Fibroblast of lung (primary cell): ENCODE results near the gene SDK1. TPM values are rescaled to one million over a fixed set of nuclear protein-coding genes. Genes with fewer than 3 reads are reported as not detected.

Experiments used
- DNase-seq, 2 donors: peaks; one replicate each; pipeline versions ENCODE4 v3.0.0 to v3.0.0-alpha.2; 2010; ENCODE audit warnings: low read depth in 2 of 2
- H2AFZ ChIP-seq: 2 replicates; pipeline ENCODE4 v1.5.1; 2012; ENCODE audit warnings: low read length, control low read depth, inconsistent platforms
- H3K27ac ChIP-seq: 2 replicates; pipeline ENCODE4 v1.5.1; 2011; ENCODE audit warnings: low read length, control low read depth; ENCODE audit not compliant: insufficient read depth
- H3K27me3 ChIP-seq: 2 replicates; pipeline ENCODE4 v1.5.1; 2011; ENCODE audit warnings: mild to moderate bottlenecking, low read length; ENCODE audit not compliant: control insufficient read depth, insufficient read depth
- H3K36me3 ChIP-seq: 2 replicates; pipeline ENCODE4 v1.5.1; 2011; ENCODE audit warnings: low read length; ENCODE audit not compliant: control insufficient read depth, insufficient read depth
- H3K4me1 ChIP-seq: 2 replicates; pipeline ENCODE4 v1.5.1; 2011; ENCODE audit warnings: low read length; ENCODE audit not compliant: control insufficient read depth, insufficient read depth; ENCODE audit errors: extremely low read depth
- H3K4me2 ChIP-seq: 2 replicates; pipeline ENCODE4 v1.5.1; 2011; ENCODE audit warnings: low read length, control low read depth; ENCODE audit not compliant: insufficient read depth; ENCODE audit errors: extremely low read depth
- H3K4me3 ChIP-seq, 4 experiments: fragments of 200-600 bp in 1 of 4; sonication (generic) in 1 of 4; replicated peaks in 1 of 4; 2 replicates each; pipeline ENCODE4 v1.5.1; 2011 to 2016; ENCODE audit warnings: low read length in 4 of 4, low read depth in 3 of 4, mild to moderate bottlenecking in 3 of 4, control low read depth in 2 of 4, inconsistent platforms in 1 of 4, mixed read lengths in 1 of 4; ENCODE audit not compliant: insufficient read depth in 1 of 4; ENCODE audit errors: control extremely low read depth in 1 of 4
- H3K79me2 ChIP-seq: 2 replicates; pipeline ENCODE4 v1.5.1; 2012; ENCODE audit warnings: mild to moderate bottlenecking, low read length, inconsistent platforms; ENCODE audit not compliant: control insufficient read depth, insufficient read depth
- H3K9ac ChIP-seq: 2 replicates; pipeline ENCODE4 v1.5.1; 2011; ENCODE audit warnings: mild to moderate bottlenecking, low read length, control low read depth; ENCODE audit not compliant: insufficient read depth
- H3K9me3 ChIP-seq: 2 replicates; pipeline ENCODE4 v1.5.1; 2012; ENCODE audit warnings: low read depth, low read length; ENCODE audit not compliant: control insufficient read depth, insufficient read depth
- H4K20me1 ChIP-seq: 2 replicates; pipeline ENCODE4 v1.5.1; 2011; ENCODE audit warnings: low read length; ENCODE audit not compliant: control insufficient read depth, insufficient read depth; ENCODE audit errors: extremely low read depth
- CTCF ChIP-seq, 2 donors: IDR thresholded peaks in 1 of 2; conservative IDR thresholded peaks in 1 of 2; 1 replicate in 1 of 2; 2 replicates in 1 of 2; pipeline ENCODE4 v1.5.1; 2011 to 2012; ENCODE audit warnings: low read length in 2 of 2, control low read depth in 1 of 2, inconsistent platforms in 1 of 2, low read depth in 1 of 2, mild to moderate bottlenecking in 1 of 2
- EZH2 ChIP-seq: IDR thresholded peaks from 2 replicates; pipeline ENCODE4 v1.5.1; 2012; ENCODE audit warnings: low read length, control low read depth, mild to moderate bottlenecking; ENCODE audit errors: missing control alignments
- polyA plus RNA-seq, 2 donors: library from polyadenylated mRNA; depleted of rRNA in 1 of 2; stranded (reverse) in 1 of 2; unstranded in 1 of 2; fragments of >200 nt; gene quantifications; 2 replicates each; pipeline ENCODE4 v1.2.1, GENCODE V29; 2011 to 2012; ENCODE audit warnings: missing spikeins in 1 of 2
- total RNA-seq: library from RNA; depleted of rRNA; stranded (reverse); fragments of >200 nt; gene quantifications from 2 replicates; pipeline ENCODE4 v1.2.1, GENCODE V29; 2014

The SDK1 gene
- total and polyA plus RNA-seq, 2 donors (not counting 1 experiment from before 2014, with no cell fraction given) = 1.0 to 8.6 TPM

GRCh38 chr7:3574386-3574785, 273.3 kb downstream of the SDK1 start:
- no peaks in the 10 kb centered on the region for H3K4me1 ChIP-seq
- H2AFZ ChIP-seq = no peak overlapping the region
- H3K4me3 ChIP-seq = no peak overlapping the region
- no peaks in the 10 kb centered on the region for H3K79me2 ChIP-seq
- H3K36me3 ChIP-seq = no peaks in the 10 kb centered on the region
- H3K27me3 ChIP-seq = no peaks in the 10 kb centered on the region
- H3K4me2 ChIP-seq = no peak overlapping the region
- no peaks in the 10 kb centered on the region for H3K9me3 ChIP-seq
- H3K27ac ChIP-seq = no peak overlapping the region
- no peak for DNase-seq
- no peak for TF ChIP-seq CTCF (conservative IDR thresholded peaks at IDR 0.05 in 1 of 2, IDR thresholded peaks at IDR 0.05 in 1 of 2; ENCODE audit: low read depth in 1 of 2, low read length in 2 of 2)
- no peak for TF ChIP-seq EZH2
- no peaks in the 10 kb centered on the region for H4K20me1 ChIP-seq
- no peak overlapping the region for H3K9ac ChIP-seq

- Histone ChIP-seq H3K27ac (no peak overlapping the region), H3K9me3 (no peaks in the 10 kb centered on the region), H3K9ac (no peak overlapping the region), H2AFZ (no peak overlapping the region), H3K4me3 (no peak overlapping the region), H3K27me3 (no peaks in the 10 kb centered on the region), H3K79me2 (no peaks in the 10 kb centered on the region), H3K4me1 (no peaks in the 10 kb centered on the region), H3K36me3 (no peaks in the 10 kb centered on the region), H4K20me1 (no peaks in the 10 kb centered on the region), H3K4me2 (no peak overlapping the region)
- TF ChIP-seq CTCF (conservative IDR thresholded peaks at IDR 0.05 in 1 of 2, IDR thresholded peaks at IDR 0.05 in 1 of 2; ENCODE audit: low read depth in 1 of 2, low read length in 2 of 2) (no peak), EZH2 (no peak)
- DNase-seq = no peak
Observed at GRCh38 chr7:3575753-3576531, 274.9 kb downstream of the SDK1 start.

GRCh38 chr7:3578399-3578798, 277.3 kb downstream of the SDK1 start:
- H2AFZ ChIP-seq = no peak overlapping the region
- H4K20me1 ChIP-seq = no peaks in the 10 kb centered on the region
- H3K4me1 ChIP-seq = no peaks in the 10 kb centered on the region
- H3K36me3 ChIP-seq = no peaks in the 10 kb centered on the region
- H3K4me2 ChIP-seq = no peak overlapping the region
- H3K27ac ChIP-seq = no peak overlapping the region
- H3K4me3 ChIP-seq = no peak overlapping the region
- no peaks in the 10 kb centered on the region for H3K27me3 ChIP-seq
- no peaks in the 10 kb centered on the region for H3K9me3 ChIP-seq
- no peak overlapping the region for H3K9ac ChIP-seq
- DNase-seq = no peak
- TF ChIP-seq CTCF (conservative IDR thresholded peaks at IDR 0.05 in 1 of 2, IDR thresholded peaks at IDR 0.05 in 1 of 2; ENCODE audit: low read depth in 1 of 2, low read length in 2 of 2) (no peak), EZH2 (no peak)
- H3K79me2 ChIP-seq = no peaks in the 10 kb centered on the region
